DOHH2 (cell line): Measurements from ENCODE around the gene HLA-A.

ENCODE experiments used
- CTCF ChIP-seq: fragments of 200-600 bp; sonication (generic); IDR thresholded peaks from one replicate; pipeline ENCODE4 v1.5.1; 2014; ENCODE audit warnings: antibody characterized with exemption, mild to moderate bottlenecking, low read depth, low read length; ENCODE audit not compliant: poor library complexity, severe bottlenecking
- EZH2phosphoT487 ChIP-seq: fragments of 200-600 bp; sonication (generic); IDR thresholded peaks from 2 replicates; pipeline ENCODE4 v1.6.1; 2017; ENCODE audit warnings: borderline replicate concordance, mild to moderate bottlenecking, antibody characterized with exemption, low read length, moderate library complexity, mixed read lengths

- TF ChIP-seq CTCF, result no peak
- TF ChIP-seq EZH2phosphoT487, result no peak
Measured at GRCh38 chr6:29984992-29985391, 42.7 kb downstream of the HLA-A start.
